Left hindlimb (tissue), 1 donor: ENCODE data around the gene ENO2.
A peak's percentile ranks its signal among the peaks of the same experiment; 100 is the strongest.

ENCODE experiments used
- DNase-seq: peaks from one replicate; pipeline ENCODE4 v3.0.0-alpha.2; 2018

The ENO2 gene

DNA sequence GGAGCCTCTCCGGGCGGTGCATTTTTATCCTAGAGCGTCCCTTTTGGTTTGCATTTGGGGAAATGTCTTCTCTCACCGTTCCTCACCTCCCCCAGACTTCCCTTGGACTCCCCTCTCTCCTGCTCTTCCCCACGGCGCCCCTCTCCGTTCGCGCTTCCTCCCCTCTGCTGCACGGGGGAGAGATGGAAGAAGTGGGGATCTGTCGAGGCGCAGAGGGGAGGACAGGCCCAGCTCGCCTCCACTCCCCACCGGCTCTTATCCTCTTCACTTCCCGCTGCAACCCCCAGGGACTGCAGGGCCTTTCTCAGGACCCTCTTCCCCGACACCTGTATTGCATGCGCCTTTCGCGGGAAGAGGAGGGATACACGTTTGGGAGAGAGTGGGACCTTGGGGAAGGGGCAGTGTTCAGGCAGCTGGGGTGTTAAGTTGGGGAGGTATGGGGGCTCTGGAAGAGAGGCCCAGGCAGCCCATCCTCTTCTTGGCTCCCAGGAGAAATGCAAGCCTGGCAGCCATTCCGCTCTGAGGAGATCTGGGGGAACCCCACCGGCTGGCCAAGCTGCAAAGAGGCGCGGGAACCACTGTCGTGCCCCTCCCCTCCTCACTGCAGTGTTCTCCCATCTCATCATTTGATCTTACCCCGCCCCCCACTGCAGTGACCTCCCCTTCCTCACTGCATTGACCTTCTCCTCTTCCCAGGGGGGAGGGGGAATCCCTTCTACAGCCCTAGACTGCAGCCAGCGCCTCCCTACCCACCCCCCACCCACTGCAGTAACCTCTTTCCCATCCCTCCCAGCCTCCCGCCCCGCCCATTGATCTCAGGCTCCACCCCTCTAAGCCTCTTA, 788 bp downstream of the ENO2 start:
- DNase-seq, result no peak

DNA sequence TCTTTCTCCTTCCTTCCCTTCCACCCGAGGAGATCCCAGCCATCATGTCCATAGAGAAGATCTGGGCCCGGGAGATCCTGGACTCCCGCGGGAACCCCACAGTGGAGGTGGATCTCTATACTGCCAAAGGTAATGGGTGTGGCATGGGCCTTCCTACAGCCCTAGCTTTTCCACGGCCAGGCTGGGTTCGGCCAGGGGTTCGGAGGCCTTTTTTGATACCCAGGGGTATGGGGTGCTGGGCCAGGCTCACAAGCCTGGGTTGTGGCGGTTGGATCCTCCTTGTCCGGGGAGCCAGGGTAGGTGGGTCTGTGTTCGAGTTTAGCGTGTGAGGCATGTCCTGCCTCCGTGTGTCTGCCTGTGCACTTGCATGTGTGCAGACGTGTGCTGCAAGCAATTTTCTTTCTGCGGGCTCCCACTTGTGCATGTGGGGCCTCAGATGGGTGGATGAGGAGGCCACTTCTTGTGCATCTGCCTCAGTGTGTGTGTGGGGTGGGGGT, 1.5 kb downstream of the ENO2 start:
- no peak for DNase-seq

DNA sequence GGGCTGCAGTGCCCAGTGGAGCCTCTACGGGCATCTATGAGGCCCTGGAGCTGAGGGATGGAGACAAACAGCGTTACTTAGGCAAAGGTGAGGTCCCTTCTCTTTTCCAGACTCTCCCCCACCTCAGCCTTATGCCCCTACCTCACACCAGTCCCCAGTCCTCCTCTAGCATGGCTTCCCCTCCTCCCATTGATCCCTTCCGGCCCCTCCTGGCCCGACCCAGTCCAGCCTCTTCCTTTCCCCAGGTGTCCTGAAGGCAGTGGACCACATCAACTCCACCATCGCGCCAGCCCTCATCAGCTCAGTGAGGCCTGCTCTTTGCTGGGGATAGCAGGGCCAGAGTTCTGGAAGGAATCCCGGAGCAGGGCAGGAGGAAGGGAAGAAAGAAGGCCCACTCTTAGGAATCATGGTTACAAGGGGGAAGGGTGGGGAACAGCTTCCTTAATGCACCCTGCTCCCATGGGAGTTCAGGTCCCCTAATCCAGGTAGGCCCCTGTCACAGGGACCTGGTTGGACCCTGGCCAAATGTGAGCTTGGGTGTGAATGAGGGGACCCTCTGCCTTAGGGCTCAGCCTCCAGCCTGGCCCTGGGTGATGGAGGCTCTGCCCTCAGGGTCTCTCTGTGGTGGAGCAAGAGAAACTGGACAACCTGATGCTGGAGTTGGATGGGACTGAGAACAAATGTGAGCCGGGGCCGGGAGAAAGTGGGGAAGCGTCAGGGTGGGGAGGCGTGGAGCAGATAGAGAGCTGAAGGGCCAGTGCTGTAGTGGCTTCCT, 2.2 kb downstream of the ENO2 start:
- DNase-seq, result no peak

DNA sequence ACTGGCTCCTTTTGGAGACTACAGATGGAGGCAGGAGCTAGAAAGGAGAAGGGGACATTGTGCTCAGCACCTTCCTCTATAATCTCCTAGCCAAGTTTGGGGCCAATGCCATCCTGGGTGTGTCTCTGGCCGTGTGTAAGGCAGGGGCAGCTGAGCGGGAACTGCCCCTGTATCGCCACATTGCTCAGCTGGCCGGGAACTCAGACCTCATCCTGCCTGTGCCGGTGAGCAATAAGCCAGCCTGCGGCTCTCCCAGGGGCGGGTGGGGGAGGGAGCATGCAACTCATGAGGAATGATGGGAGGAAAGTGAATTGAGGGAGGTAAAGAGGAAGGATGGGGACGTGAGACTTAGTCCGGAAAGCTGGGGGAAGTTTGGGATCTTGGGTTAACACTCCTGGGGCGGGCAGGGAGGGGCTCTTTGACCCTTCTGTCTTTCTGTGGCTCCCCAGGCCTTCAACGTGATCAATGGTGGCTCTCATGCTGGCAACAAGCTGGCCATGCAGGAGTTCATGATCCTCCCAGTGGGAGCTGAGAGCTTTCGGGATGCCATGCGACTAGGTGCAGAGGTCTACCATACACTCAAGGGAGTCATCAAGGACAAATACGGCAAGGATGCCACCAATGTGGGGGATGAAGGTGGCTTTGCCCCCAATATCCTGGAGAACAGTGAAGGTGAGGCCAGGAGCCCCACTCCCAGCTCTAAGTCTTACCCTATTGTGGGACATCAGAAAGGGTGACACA, 3.3 kb downstream of the ENO2 start:
- DNase-seq, result no peak

DNA sequence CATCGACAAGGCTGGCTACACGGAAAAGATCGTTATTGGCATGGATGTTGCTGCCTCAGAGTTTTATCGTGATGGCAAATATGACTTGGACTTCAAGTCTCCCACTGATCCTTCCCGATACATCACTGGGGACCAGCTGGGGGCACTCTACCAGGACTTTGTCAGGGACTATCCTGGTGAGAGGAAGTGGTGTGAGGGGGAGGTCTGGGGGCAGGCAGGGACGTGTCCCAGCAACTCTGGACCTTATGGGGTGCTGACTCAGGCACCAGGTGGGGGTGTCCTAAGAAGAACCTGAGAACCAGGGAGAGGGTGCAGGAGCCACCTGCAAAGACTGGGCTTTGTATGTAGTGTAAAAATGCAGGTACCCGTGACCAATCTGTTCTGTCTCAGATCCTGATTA, 5.2 kb downstream of the ENO2 start:
- DNase-seq, result no peak

DNA sequence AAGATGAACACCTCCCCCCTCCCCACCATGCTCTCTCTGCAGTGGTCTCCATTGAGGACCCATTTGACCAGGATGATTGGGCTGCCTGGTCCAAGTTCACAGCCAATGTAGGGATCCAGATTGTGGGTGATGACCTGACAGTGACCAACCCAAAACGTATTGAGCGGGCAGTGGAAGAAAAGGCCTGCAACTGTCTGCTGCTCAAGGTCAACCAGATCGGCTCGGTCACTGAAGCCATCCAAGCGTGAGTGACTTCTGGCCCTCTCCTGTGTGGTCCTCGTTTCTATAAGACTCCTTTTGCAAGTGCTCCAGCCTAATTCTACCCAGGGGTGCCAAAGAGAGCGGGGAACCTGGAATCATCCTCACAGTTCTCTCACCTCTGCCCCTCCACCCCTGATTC, 7.2 kb downstream of the ENO2 start:
- DNase-seq, result no peak

DNA sequence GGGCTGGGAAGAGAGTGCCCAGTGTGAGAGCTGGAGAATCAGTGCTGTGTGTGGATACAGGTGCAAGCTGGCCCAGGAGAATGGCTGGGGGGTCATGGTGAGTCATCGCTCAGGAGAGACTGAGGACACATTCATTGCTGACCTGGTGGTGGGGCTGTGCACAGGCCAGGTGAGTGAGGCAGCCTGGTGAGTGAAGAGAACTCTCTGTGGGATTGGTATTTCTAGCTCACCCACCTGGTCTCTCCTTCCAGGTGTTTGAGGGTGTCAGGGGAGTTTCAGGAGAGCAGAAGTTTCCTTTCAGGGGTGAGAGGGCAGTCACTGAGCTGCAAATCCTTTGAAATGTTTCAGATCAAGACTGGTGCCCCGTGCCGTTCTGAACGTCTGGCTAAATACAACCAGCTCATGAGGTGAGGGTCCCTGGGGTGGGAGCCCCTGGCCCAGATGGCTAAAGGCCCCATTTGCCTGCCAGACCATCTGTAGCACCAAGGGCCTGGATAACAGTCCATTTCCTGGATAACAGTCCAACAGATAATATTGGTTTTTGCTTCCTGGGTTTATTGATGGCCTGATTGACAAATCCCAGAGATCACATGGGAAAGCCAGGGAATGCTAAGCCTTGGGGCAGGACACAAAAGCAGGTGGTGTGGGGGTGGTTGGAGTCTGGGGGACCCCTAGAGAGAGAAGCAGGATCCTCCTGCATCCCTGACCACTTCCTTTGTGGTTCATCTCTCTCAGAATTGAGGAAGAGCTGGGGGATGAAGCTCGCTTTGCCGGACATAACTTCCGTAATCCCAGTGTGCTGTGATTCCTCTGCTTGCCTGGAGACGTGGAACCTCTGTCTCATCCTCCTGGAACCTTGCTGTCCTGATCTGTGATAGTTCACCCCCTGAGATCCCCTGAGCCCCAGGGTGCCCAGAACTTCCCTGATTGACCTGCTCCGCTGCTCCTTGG, 7.9 kb downstream of the ENO2 start:
- no peak for DNase-seq

DNA sequence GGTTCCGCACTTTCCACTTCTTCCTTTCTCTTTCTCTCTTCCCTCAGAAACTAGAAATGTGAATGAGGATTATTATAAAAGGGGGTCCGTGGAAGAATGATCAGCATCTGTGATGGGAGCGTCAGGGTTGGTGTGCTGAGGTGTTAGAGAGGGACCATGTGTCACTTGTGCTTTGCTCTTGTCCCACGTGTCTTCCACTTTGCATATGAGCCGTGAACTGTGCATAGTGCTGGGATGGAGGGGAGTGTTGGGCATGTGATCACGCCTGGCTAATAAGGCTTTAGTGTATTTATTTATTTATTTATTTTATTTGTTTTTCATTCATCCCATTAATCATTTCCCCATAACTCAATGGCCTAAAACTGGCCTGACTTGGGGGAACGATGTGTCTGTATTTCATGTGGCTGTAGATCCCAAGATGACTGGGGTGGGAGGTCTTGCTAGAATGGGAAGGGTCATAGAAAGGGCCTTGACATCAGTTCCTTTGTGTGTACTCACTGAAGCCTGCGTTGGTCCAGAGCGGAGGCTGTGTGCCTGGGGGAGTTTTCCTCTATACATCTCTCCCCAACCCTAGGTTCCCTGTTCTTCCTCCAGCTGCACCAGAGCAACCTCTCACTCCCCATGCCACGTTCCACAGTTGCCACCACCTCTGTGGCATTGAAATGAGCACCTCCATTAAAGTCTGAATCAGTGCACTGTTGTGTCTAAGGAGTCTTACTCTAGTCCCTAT, 8.8 kb downstream of the ENO2 start:
- DNase-seq, result no peak

DNA sequence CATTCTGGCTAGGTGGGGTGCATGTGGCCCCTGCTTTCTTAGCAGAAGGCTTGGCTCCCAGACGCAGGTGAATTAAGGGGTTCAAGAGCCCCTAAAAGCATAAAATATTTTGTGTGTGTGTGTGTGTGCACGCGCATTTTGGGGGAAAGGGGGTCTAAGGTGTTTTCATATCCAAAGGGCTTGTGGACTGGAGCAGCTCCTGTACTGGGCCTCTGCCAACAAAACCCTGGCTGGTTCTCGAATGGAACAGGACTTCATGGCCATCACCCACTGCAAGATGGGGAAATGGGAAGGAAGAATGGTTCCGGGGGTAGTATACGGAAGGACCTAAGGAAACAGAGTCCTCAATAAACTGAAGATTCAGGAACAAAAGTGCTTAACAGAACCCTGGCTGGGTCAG, 9.5 kb downstream of the ENO2 start:
- peak; percentile 41 for DNase-seq

DNA sequence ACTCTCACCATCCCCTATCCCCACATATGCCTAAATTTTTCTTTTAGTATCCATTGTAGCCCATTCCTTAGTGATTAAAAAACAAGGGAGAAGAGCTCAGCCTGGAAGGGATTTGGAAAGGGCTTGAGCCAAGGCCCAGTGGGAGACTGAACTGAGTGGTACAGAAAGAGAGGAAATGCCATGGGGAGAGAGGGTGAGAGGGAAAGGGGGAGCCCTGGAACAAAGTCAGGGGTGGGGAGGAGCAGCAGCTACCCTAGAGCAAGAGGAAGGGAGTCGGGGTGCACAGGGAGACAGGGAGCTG, 10.8 kb downstream of the ENO2 start:
- DNase-seq, result no peak

DNA sequence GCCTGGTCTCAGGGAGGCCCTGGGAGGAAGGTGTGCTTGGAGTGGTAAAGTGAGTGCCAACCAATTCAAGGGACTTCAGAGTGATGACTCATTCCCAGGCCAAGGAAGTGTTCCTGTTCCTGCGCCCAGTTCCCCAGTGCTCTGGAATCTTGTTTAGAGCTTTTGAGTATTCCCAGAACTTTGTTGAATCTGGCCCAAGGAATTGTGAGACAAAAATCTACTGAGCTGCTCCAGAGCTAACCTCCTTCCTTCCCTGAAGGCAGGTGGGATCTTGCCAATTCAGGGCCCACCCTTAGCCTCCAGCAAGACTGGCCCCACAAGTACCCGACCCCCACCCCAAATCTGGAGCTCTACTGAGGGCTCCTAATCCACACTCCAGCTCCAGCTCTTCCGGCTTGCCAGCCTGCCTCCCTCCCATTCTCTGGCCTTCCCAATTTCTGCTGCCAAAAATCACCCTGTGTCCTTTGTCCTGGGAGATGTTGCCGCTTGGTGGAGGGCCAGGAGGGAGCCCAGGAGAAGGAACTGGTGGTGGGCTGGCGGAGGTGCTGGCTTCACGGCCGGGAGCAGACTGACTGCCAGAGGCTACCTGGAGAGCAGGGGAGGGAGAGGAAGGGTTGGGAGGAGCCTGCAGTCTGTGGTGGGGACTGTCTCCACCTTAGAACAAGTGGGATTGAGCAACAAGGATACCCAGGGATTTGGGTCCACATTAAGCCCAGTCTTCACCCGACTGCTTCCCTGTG, 11.3 kb downstream of the ENO2 start:
- peak; percentile 85 for DNase-seq

DNA sequence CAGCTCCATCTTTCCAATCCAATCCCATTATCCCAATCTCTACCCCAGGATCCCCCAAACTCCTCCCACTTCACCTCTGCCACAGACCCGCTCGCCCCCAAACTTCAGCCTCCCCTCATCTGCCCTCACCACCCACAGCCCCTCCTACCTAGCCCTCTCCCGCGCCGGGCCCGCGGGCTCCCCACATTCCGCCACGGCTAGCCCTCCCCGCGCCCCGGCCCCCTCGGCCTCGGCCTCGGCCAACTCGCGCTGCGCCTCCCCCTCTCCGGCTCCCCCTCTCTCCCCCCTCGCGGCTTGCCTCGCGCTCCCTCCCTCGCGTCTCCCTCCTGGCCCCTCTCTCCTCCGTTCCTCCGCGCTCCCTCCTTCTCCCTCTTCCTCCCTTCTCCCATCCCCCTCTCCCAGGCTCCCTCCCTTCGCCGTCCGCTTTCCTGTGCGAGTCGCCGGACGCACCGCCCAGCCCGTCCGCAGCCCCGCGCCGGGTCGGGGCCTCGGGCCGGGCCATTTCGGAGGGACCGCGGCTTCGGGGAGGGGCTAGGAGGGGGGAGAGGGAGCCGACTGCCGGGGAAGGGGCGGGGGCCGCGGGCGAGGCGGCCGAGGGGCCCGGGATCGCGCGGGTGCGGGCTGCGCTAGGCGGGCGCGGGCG, 13.1 kb downstream of the ENO2 start, which contains the start of gene ATN1:
TSS of gene ATN1 (plus strand) at position 581 of the 643 bp plus-strand sequence. CDS start 6,043 bp downstream, outside the sequence.
- peak; percentile 95 for DNase-seq

DNA sequence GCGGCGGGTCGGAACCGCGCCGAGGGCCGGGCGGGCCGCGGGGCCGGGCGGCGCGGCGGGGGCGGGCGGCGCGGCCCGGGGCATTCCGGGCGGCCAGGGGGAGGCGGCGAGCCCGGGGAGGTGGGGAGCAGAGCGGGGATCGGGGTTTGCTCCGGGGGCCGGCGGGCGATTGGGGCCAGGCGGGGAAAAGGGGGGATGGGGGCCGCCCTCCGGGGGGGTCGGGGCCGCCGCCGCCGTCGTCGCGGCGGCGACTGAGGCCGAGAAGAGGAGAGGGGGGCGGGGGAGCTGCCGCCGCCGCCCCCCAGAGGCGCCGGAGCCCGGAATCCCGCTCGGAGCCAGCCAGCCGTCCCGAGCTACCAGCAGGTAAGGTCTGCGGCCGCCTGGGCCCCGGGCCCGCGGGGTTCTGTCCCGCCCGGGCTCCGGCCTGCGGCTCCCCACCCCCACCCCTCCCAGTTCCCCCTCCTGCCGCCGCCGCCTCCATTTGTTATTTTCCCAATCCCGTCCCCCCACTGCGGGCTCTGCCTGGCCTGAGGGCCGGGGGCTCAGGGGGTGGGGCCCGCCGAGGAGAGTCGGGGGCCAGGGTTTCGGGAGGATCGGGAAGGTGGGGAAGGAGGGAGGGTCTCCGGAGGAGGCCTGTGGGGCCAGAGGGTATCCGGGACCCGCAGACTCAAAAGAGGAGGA, 13.8 kb downstream of the ENO2 start:
- DNase-seq, result peak; percentile 59

DNA sequence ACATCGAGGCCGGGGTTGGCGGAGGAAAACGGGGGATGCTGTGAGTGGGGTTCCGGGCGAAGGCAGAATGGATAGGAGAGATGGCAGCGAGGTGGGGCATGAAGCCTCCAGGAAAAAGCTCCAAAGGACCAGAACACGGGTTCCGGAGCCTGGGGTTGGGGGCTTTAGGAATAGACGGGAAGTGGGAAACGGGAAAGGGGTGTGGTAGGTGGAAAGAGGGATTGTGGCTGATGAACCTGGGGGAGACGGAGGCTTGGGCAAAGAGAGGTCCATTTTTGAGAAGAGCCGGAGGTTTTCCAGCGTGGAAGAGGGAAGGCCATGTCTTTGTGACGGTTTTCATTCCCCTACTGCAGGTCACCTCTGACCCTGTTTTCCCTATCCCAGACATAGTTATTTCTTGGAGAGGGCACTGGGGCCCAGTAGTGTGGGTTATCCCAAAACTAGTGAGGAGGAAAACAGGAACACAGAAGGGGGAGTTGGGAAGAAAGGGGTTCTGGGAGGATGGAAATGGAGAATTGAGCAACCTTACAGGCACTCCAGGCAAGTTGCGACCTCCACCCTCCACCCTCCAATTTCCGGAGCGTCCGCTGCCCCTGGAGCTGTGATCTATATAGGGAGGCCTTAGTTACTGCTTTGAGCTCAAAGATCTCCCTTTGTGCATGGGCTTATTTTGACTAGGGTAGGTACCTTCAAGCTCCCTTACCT, 14.5 kb downstream of the ENO2 start:
- DNase-seq, result peak; percentile 31

DNA sequence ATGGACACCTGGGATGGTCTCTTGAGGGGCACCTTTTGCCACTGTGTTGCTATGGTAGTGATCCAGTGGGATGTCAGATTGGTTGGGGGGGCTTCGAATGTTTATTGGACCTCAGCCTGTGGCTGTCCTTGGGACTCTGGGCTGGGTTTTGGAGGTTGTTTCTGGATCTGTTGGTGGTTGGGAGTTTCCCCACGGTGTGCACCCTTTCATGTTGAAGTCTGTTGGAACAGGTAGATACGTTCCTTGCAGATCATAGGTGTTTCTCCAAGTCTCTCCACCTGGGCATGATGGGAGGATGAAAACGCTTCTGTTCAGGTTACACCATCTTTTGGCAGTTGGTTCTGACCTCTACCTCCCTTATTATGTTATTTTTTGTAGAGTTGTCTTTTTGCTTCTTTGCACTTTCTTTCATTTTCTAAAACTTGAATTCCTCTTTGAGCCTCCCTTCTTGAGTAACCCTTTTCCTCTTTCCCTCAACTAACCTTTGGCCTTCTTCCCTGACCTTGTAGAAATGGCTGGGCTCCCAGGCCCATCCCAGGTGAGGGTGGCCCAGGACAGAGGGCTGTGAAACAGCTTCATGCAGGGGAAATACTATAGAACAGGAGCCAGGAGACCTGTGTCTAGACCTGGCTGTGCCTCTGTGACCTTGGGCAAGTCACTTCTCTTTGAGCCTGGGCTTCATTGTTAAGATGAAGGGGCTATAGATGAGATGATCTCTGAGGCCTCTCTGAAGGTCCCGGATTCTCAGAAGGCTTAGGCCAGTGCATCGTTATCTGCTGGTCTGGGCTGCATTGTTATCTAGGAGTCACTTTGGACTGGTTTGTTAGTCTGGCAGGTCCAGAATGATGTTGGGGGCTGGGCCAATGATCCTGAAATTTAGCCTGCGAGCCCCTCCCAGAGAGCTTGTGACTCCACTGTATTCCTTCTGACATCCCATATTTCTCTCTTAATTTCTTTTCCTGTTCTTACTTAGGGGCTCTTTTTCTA, 15.4 kb downstream of the ENO2 start:
- peak; percentile 41 for DNase-seq

DNA sequence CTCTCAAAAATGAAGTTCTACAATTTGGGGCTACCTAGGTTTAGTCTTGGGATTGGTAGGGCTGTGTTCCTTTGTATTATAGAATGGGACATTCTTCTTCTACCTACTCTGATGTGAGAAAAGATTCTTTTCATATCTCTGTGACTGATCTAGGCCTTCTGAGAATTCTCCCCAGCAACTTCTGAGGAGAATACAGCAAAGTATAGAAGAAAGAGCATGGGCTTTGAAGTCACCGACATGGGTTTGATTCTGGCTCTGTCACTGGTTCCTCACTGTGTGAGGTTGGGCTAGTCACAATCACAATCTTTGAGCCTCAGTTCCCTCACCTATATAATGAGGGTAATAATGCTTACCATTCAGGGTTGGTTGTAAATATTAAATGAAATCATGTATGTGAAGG, 18.4 kb downstream of the ENO2 start:
- no peak for DNase-seq

DNA sequence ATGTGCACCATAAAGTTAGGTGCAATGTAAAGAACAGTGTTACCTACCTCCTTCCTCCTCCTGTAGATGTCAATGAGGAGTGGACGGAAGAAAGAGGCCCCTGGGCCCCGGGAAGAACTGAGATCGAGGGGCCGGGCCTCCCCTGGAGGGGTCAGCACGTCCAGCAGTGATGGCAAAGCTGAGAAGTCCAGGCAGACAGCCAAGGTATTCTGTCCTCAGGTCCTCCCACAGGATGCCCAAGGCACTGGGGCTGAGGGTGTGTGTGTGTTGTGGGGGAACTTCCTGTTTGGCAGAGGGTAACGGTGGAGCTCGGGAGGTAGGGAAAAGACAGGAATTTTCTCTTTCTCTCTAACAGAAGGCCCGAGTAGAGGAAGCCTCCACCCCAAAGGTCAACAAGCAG, 19.7 kb downstream of the ENO2 start:
- DNase-seq, result no peak
